H1 (cell line): ENCODE data around the gene ADGRV1. TPM values are rescaled to one million over a fixed set of nuclear protein-coding genes. Genes with fewer than 3 reads are reported as not detected.

Experiments used
- ASH2L ChIP-seq: fragments of 200-600, 300-600 bp; sonication (generic); IDR thresholded peaks from one replicate; pipeline ENCODE4 v1.7.1; 2017; ENCODE audit warnings: low read length
- E2F6 ChIP-seq: IDR thresholded peaks from 2 replicates; pipeline ENCODE4 v1.6.1; 2012; ENCODE audit warnings: inconsistent platforms
- HDAC6 ChIP-seq: IDR thresholded peaks from one replicate; pipeline ENCODE4 v1.7.1; 2012; ENCODE audit warnings: low read depth, mild to moderate bottlenecking, inconsistent platforms, low read length, moderate library complexity
- JUN ChIP-seq: IDR thresholded peaks from 2 replicates; pipeline ENCODE4 v1.6.1; 2011; ENCODE audit warnings: low read depth, mild to moderate bottlenecking, improper control_type of control experiment, low read length
- KDM1A ChIP-seq: fragments of 200-600, 300-600 bp; sonication (generic); IDR thresholded peaks from 2 replicates; pipeline ENCODE4 v1.7.1; 2016; ENCODE audit warnings: mild to moderate bottlenecking, low read length, borderline replicate concordance
- MAX ChIP-seq: IDR thresholded peaks from 2 replicates; pipeline ENCODE4 v1.6.1; 2012; ENCODE audit warnings: inconsistent platforms
- RAD21 ChIP-seq, 2 experiments: IDR thresholded peaks in 1 of 2; conservative IDR thresholded peaks in 1 of 2; 2 replicates each; pipeline ENCODE4 v1.6.1; 2011; ENCODE audit warnings: low read depth in 2 of 2, low read length in 2 of 2, improper control_type of control experiment in 1 of 2, inconsistent platforms in 1 of 2, mild to moderate bottlenecking in 1 of 2, moderate library complexity in 1 of 2
- SIRT6 ChIP-seq: IDR thresholded peaks from one replicate; pipeline ENCODE4 v1.7.1; 2012; ENCODE audit warnings: low read length, inconsistent platforms
- YY1 ChIP-seq: IDR thresholded peaks from 2 replicates; pipeline ENCODE4 v1.6.1; 2011; ENCODE audit warnings: low read depth, mild to moderate bottlenecking, low read length
- polyA plus RNA-seq, 7 experiments: library from polyadenylated mRNA; depleted of rRNA in 3 of 7; stranded (reverse) in 5 of 7; unstranded in 2 of 7; fragments of >200 nt in 5 of 7; fragments of 200-250 nt in 2 of 7; gene quantifications; 1 replicate in 5 of 7; 2 replicates in 1 of 7; 4 replicates in 1 of 7; pipeline versions ENCODE4 v1.2.1 to v1.2.3, GENCODE V29; 2011 to 2013; ENCODE audit warnings: missing spikeins in 2 of 7, mixed read lengths in 2 of 7
- total RNA-seq: library from RNA; stranded (reverse); fragmentation: NEBNext Ultra II Directional; extraction: Animal tissue kit (Norgen Biotek cat#: 25700); gene quantifications from 2 replicates; pipeline ENCODE4 v1.2.1, GENCODE V29; 2021

Gene ADGRV1
- total and polyA plus RNA-seq, 2 of the 8 experiments (the other 6 are each of a cell fraction or from before 2014, with no cell fraction given) = 53.1 to 62.2 TPM

GRCh38 chr5:90642706-90643229 is 84.2 kb downstream of the ADGRV1 start (continued):
- TF ChIP-seq E2F6 (no peak), HDAC6 (no peak), YY1 (no peak), ASH2L (no peak), MAX (no peak), KDM1A (no peak), SIRT6 (no peak), RAD21 (IDR thresholded peaks at IDR 0.05 in 1 of 2, conservative IDR thresholded peaks at IDR 0.05 in 1 of 2; ENCODE audit: low read depth in 2 of 2, low read length in 2 of 2) (no peak), JUN (no peak)
- TF ChIP-seq, all 59 proteins: peak for 0
